ENCODE data around the gene ENOX1.

ENOX1 gene

GRCh38 chr13:43301346-43301969, 485.3 kb downstream of the ENOX1 start:
- DNase-seq = no peak

GRCh38 chr13:43300865-43301264, 485.9 kb downstream of the ENOX1 start:
- DNase-seq = no peak

- DNase-seq = no peak
Observed at GRCh38 chr13:43299374-43299773, 487.4 kb downstream of the ENOX1 start.

GRCh38 chr13:43298816-43299215, 488.0 kb downstream of the ENOX1 start:
- DNase-seq = no peak

- no peak for DNase-seq
Observed at GRCh38 chr13:43297967-43298678, 488.6 kb downstream of the ENOX1 start.

GRCh38 chr13:43295825-43296564, 490.8 kb downstream of the ENOX1 start:
- no peak for DNase-seq

- DNase-seq = no peak
Observed at GRCh38 chr13:43295321-43295720, 491.5 kb downstream of the ENOX1 start.

- no peak for DNase-seq
Observed at GRCh38 chr13:43294412-43294811, 492.4 kb downstream of the ENOX1 start.

- no peak for DNase-seq
Observed at GRCh38 chr13:43293986-43294385, 492.8 kb downstream of the ENOX1 start.

- no peak for DNase-seq
Observed at GRCh38 chr13:43293561-43293960, 493.2 kb downstream of the ENOX1 start.

GRCh38 chr13:43293008-43293407, 493.8 kb downstream of the ENOX1 start:
- DNase-seq = no peak

- no peak for DNase-seq
Observed at GRCh38 chr13:43291287-43292060, 495.3 kb downstream of the ENOX1 start.

- no peak for DNase-seq
Observed at GRCh38 chr13:43289470-43290255, 497.1 kb downstream of the ENOX1 start.

- no peak for DNase-seq
Observed at GRCh38 chr13:43286751-43287150, 500.0 kb downstream of the ENOX1 start.

GRCh38 chr13:43285933-43286597, 500.7 kb downstream of the ENOX1 start:
- no peak for DNase-seq

- no peak for DNase-seq
Observed at GRCh38 chr13:43284162-43284561, 502.6 kb downstream of the ENOX1 start.

GRCh38 chr13:43279696-43280095, 507.1 kb downstream of the ENOX1 start:
- DNase-seq = no peak

- DNase-seq = no peak
Observed at GRCh38 chr13:43278127-43278526, 508.6 kb downstream of the ENOX1 start.

- no peak for DNase-seq
Observed at GRCh38 chr13:43277142-43277541, 509.6 kb downstream of the ENOX1 start.

GRCh38 chr13:43274881-43275280, 511.9 kb downstream of the ENOX1 start:
- DNase-seq = no peak

GRCh38 chr13:43273362-43273761, 513.4 kb downstream of the ENOX1 start:
- DNase-seq = no peak

- no peak for DNase-seq
Observed at GRCh38 chr13:43272851-43273250, 513.9 kb downstream of the ENOX1 start.
